Liver (tissue), 3 donors: ENCODE measurements around the gene TRIM63.

Experiments used
- EGR1 ChIP-seq, 2 donors: IDR thresholded peaks; 2 replicates each; pipeline ENCODE4 v1.6.1; 2016 to 2018; ENCODE audit warnings: antibody characterized with exemption in 2 of 2, low read depth in 2 of 2
- JUND ChIP-seq, 2 donors: IDR thresholded peaks; 2 replicates each; pipeline ENCODE4 v1.6.1; 2016; ENCODE audit warnings: antibody characterized with exemption in 2 of 2
- TF ChIP-seq, protein P1 (sequence below): fragments of 150-350 bp; IDR thresholded peaks from 2 replicates; pipeline ENCODE4 v1.5.1; 2017; ENCODE audit warnings: improper control_type of control experiment, low read depth, low read length; ENCODE audit not compliant: missing input control
- TF ChIP-seq, protein P2 (sequence below): IDR thresholded peaks from 2 replicates; pipeline ENCODE4 v1.6.1; 2016; ENCODE audit warnings: antibody characterized with exemption
- donor health status: healthy.
- donor health status: healthy.

DNA sequence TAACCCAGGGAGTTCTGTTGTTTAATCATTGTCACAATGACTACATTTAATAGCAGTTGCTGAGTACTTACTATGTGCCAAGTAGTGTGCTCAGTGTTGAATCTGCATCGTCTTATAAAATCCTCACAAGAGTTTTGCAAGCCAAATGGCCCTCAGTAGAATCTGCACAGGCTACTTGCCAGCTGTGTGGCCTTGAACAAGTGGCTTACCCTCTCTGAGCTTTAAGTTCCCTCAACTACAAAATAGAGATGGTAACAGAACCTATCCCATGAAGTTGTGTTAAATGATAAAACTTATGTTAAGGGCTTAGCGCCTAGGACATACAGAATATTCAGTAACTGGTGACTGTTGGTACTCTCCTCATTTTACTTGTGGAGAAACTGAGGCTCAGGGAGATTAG, 12.4 kb downstream of the TRIM63 start:
- TF ChIP-seq EGR1 (IDR thresholded peaks at IDR 0.05; ENCODE audit: low read depth in 2 of 2) = no peak
- TF ChIP-seq, protein P1, sequence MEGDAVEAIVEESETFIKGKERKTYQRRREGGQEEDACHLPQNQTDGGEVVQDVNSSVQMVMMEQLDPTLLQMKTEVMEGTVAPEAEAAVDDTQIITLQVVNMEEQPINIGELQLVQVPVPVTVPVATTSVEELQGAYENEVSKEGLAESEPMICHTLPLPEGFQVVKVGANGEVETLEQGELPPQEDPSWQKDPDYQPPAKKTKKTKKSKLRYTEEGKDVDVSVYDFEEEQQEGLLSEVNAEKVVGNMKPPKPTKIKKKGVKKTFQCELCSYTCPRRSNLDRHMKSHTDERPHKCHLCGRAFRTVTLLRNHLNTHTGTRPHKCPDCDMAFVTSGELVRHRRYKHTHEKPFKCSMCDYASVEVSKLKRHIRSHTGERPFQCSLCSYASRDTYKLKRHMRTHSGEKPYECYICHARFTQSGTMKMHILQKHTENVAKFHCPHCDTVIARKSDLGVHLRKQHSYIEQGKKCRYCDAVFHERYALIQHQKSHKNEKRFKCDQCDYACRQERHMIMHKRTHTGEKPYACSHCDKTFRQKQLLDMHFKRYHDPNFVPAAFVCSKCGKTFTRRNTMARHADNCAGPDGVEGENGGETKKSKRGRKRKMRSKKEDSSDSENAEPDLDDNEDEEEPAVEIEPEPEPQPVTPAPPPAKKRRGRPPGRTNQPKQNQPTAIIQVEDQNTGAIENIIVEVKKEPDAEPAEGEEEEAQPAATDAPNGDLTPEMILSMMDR = no peak
- TF ChIP-seq, protein P2, sequence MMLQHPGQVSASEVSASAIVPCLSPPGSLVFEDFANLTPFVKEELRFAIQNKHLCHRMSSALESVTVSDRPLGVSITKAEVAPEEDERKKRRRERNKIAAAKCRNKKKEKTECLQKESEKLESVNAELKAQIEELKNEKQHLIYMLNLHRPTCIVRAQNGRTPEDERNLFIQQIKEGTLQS = no peak
- no peak for TF ChIP-seq JUND (IDR thresholded peaks at IDR 0.05)
